Sigmoid colon (tissue), 4 donors: ENCODE data around the gene TMEM143.

Source experiments
- EP300 ChIP-seq, 4 donors: sonication (generic); formaldehyde crosslinking; IDR thresholded peaks; one replicate each; pipeline ENCODE4 v1.6.1; 2017; ENCODE audit warnings: antibody characterized with exemption in 4 of 4
- POLR2A ChIP-seq, 2 donors: fragments of 450-650 bp; IDR thresholded peaks; one replicate each; pipeline ENCODE4 v1.6.1; 2016; ENCODE audit warnings: antibody characterized with exemption in 2 of 2, mild to moderate bottlenecking in 2 of 2, moderate library complexity in 2 of 2
- POLR2AphosphoS5 ChIP-seq, 4 donors: sonication (generic); formaldehyde crosslinking; IDR thresholded peaks; one replicate each; pipeline ENCODE4 v1.6.1; 2017; ENCODE audit warnings: antibody characterized with exemption in 4 of 4
- TF ChIP-seq, protein P1 (sequence below), 4 experiments: fragments of 450-650 bp in 3 of 4; fragments of 200-600 bp in 1 of 4; IDR thresholded peaks; one replicate each; pipeline ENCODE4 v1.5.1; 2016 to 2019; ENCODE audit warnings: antibody characterized with exemption in 4 of 4, mild to moderate bottlenecking in 3 of 4, moderate library complexity in 2 of 4

DNA sequence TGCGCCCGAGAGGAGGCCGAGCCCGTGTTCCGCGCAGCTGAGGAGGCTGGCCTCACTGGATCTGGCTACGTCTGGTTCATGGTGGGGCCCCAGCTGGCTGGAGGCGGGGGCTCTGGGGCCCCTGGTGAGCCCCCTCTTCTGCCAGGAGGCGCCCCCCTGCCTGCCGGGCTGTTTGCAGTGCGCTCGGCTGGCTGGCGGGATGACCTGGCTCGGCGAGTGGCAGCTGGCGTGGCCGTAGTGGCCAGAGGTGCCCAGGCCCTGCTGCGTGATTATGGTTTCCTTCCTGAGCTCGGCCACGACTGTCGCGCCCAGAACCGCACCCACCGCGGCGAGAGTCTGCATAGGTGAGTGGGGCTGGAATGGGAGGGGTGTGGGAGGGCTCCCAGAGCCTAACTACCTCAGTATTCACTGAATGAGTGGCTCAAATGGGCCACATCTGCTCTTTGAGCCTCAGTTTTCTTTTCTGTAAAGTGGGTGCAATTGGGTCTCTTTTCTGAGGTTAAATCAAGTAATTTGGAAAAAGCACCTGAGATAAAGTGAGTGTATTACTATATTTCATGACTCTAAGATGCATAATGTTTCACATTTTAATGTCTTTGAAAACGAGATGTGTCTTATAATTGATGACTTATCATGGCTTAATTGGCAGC is 41.4 kb upstream of the TMEM143 start:
- TF ChIP-seq, protein P1, sequence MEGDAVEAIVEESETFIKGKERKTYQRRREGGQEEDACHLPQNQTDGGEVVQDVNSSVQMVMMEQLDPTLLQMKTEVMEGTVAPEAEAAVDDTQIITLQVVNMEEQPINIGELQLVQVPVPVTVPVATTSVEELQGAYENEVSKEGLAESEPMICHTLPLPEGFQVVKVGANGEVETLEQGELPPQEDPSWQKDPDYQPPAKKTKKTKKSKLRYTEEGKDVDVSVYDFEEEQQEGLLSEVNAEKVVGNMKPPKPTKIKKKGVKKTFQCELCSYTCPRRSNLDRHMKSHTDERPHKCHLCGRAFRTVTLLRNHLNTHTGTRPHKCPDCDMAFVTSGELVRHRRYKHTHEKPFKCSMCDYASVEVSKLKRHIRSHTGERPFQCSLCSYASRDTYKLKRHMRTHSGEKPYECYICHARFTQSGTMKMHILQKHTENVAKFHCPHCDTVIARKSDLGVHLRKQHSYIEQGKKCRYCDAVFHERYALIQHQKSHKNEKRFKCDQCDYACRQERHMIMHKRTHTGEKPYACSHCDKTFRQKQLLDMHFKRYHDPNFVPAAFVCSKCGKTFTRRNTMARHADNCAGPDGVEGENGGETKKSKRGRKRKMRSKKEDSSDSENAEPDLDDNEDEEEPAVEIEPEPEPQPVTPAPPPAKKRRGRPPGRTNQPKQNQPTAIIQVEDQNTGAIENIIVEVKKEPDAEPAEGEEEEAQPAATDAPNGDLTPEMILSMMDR (IDR thresholded peaks at IDR 0.05) = no peak
- TF ChIP-seq POLR2A (IDR thresholded peaks at IDR 0.05) (no peak), EP300 (IDR thresholded peaks at IDR 0.05) (no peak), POLR2AphosphoS5 (IDR thresholded peaks at IDR 0.05) (no peak)
